Measurements from ENCODE around the gene FARS2. TPM values are rescaled to one million over a fixed set of nuclear protein-coding genes. Genes with fewer than 3 reads are reported as not detected.

Gene FARS2
- total RNA-seq, 1 experiment from 2014 or later: 13.8 TPM

DNA sequence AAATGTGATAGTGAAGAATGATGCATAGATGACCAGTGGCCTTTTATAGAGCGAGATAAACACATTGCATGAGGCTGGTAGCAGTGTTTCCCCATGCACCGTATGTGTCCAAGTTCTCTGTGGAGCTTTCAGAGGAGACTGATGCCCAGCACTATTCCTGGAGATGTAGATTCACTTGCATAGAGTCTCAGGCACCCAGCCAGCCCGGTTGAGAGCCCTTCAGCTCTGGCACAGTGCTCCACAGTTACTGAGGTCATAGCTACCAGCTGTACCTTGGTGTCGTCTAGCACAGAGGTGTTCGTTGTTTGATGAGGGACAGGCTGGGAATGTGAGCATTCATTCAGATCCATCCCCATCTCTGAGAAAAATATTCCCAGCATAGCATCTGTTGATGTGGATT, 328.9 kb downstream of the FARS2 start:
- Histone ChIP-seq H4K20me1 (ENCODE audit: insufficient read depth) (no peaks in the 10 kb centered on the region), H3K4me1 (ENCODE audit: control insufficient read depth in 1 of 2, insufficient read depth in 2 of 2, low read length in 2 of 2) (no peaks in the 10 kb centered on the region), H3K79me2 (ENCODE audit: insufficient read depth, low read length) (no peaks in the 10 kb centered on the region), H3K9ac (ENCODE audit: low read length) (no peak overlapping the region), H3K36me3 (ENCODE audit: control insufficient read depth in 1 of 2, insufficient read depth in 2 of 2, low read length in 2 of 2) (no peaks in the 10 kb centered on the region), H3K27ac (ENCODE audit: low read depth, low read length) (no peak overlapping the region), H3K9me3 (ENCODE audit: control insufficient read depth in 1 of 2, insufficient read depth in 1 of 2, low read depth in 1 of 2, low read length in 2 of 2) (no peaks in the 10 kb centered on the region), H2AFZ (ENCODE audit: low read depth, low read length, poor library complexity, severe bottlenecking) (no peak overlapping the region), H3K27me3 (ENCODE audit: insufficient read depth, low read length) (no peaks in the 10 kb centered on the region), H3K4me3 (replicated peaks in 1 of 2; ENCODE audit: low read depth in 1 of 2, low read length in 2 of 2) (no peak overlapping the region), H3K9me2 (ENCODE audit: insufficient read depth) (no peaks in the 10 kb centered on the region), H3K4me2 (ENCODE audit: low read length) (no peak overlapping the region)
- intact Hi-C loops (cut with micrococcal nuclease): no loop called here
- CTCF ChIA-PET: no interaction called here
- POLR2A ChIA-PET: no interaction called here
- ATAC-seq (no peak), DNase-seq (ENCODE audit: low read depth, low spot score) (no peak)
- RAD21 ChIA-PET (ENCODE audit: low non-redundant PET in 1 of 2, low total read pairs in 2 of 2, uncharacterized antibody in 2 of 2, unreplicated experiment in 2 of 2): no interaction called here
- TF ChIP-seq SIN3A (IDR thresholded peaks at IDR 0.05; ENCODE audit: low read depth): no peak
- TF ChIP-seq TCF7L2 (IDR thresholded peaks at IDR 0.05; ENCODE audit: borderline replicate concordance, extremely low read depth, insufficient read depth, insufficient read length): no peak
- TF ChIP-seq CTCF (IDR thresholded peaks at IDR 0.05 in 2 of 3, conservative IDR thresholded peaks at IDR 0.05 in 1 of 3; ENCODE audit: borderline replicate concordance in 1 of 3, insufficient read depth in 1 of 3, low read depth in 2 of 3, low read length in 2 of 3): no peak
- no peak for TF ChIP-seq REST (IDR thresholded peaks at IDR 0.05; ENCODE audit: low read depth)
- no peak for TF ChIP-seq FOSL1 (IDR thresholded peaks at IDR 0.05; ENCODE audit: low read depth)
- TF ChIP-seq POLR2AphosphoS5 (IDR thresholded peaks at IDR 0.05; ENCODE audit: low read depth, low read length): no peak
- TF ChIP-seq POLR2A (IDR thresholded peaks at IDR 0.05; ENCODE audit: borderline replicate concordance, extremely low read depth, insufficient read depth, insufficient read length): no peak
- BruUV-seq (replicated peaks): no TSS peak

Data from HCT116 (cell line).